GM19438 (cell line): ENCODE results near the gene PHOX2B.

Experiments
- ATAC-seq: cut with Tn5 transposase; IDR thresholded peaks from one replicate; pipeline ENCODE4 v1.9.1; 2021; ENCODE audit warnings: low read depth; ENCODE audit not compliant: unreplicated experiment

PHOX2B gene

GRCh38 chr4:41748571-41749475 lies at the start of gene PHOX2B:
Gene PHOX2B (minus strand): TSS chr4:41748725. CDS start chr4:41748610, 115 bp downstream.
- no peak for ATAC-seq

- ATAC-seq: no peak
Measured at GRCh38 chr4:41797260-41797659, 48.7 kb upstream of the PHOX2B start.

- no peak for ATAC-seq
Measured at GRCh38 chr4:41796545-41797210, 48.2 kb upstream of the PHOX2B start.

- ATAC-seq: no peak
Measured at GRCh38 chr4:41795796-41796385, 47.4 kb upstream of the PHOX2B start.

GRCh38 chr4:41792166-41792565 lies 43.6 kb upstream of the PHOX2B start:
- no peak for ATAC-seq

- no peak for ATAC-seq
Measured at GRCh38 chr4:41791557-41791956, 43.0 kb upstream of the PHOX2B start.

- no peak for ATAC-seq
Measured at GRCh38 chr4:41787931-41788330, 39.4 kb upstream of the PHOX2B start.

GRCh38 chr4:41785665-41786064 lies 37.1 kb upstream of the PHOX2B start:
- no peak for ATAC-seq

- no peak for ATAC-seq
Measured at GRCh38 chr4:41784191-41784979, 35.9 kb upstream of the PHOX2B start.

GRCh38 chr4:41776466-41776865 lies 27.9 kb upstream of the PHOX2B start:
- ATAC-seq: no peak

- ATAC-seq: no peak
Measured at GRCh38 chr4:41763729-41764128, 15.2 kb upstream of the PHOX2B start.

GRCh38 chr4:41758884-41759283 lies 10.4 kb upstream of the PHOX2B start:
- ATAC-seq: no peak

GRCh38 chr4:41757521-41758156 lies 9.1 kb upstream of the PHOX2B start:
- ATAC-seq: no peak

GRCh38 chr4:41753942-41754341 lies 5.4 kb upstream of the PHOX2B start:
- no peak for ATAC-seq

- ATAC-seq: no peak
Measured at GRCh38 chr4:41752081-41752836, 3.7 kb upstream of the PHOX2B start.

GRCh38 chr4:41751449-41752061 lies 3.0 kb upstream of the PHOX2B start:
- ATAC-seq: no peak

- ATAC-seq: no peak
Measured at GRCh38 chr4:41750626-41751448, 2.3 kb upstream of the PHOX2B start.

- ATAC-seq: no peak
Measured at GRCh38 chr4:41750121-41750625, 1.6 kb upstream of the PHOX2B start.
